Effector memory CD4-positive, alpha-beta T cell (primary cell): ENCODE data around the gene MYPN.

ENCODE experiments used
- DNase-seq, 3 donors: peaks; one replicate each; pipeline ENCODE4 v3.0.0-alpha.2; 2020
- H3K27ac ChIP-seq: 2 replicates; pipeline ENCODE4 v1.7.0; 2013; ENCODE audit warnings: mild to moderate bottlenecking, low read length, moderate library complexity; ENCODE audit not compliant: insufficient read depth, poor library complexity, severe bottlenecking
- H3K27me3 ChIP-seq: replicated peaks from 2 replicates; pipeline ENCODE4 v1.7.0; 2013; ENCODE audit warnings: mild to moderate bottlenecking, low read length; ENCODE audit not compliant: insufficient read depth, control insufficient read depth, poor library complexity, severe bottlenecking
- H3K36me3 ChIP-seq: 2 replicates; pipeline ENCODE4 v1.7.0; 2013; ENCODE audit warnings: mild to moderate bottlenecking, low read length, moderate library complexity; ENCODE audit not compliant: control insufficient read depth, insufficient read depth
- H3K4me1 ChIP-seq: 2 replicates; pipeline ENCODE4 v1.7.0; 2013; ENCODE audit warnings: low read length, mild to moderate bottlenecking; ENCODE audit not compliant: control insufficient read depth, insufficient read depth, poor library complexity, severe bottlenecking
- H3K4me3 ChIP-seq: 2 replicates; pipeline ENCODE4 v1.7.0; 2013; ENCODE audit warnings: low read length, low read depth, mild to moderate bottlenecking; ENCODE audit not compliant: insufficient read depth, poor library complexity, severe bottlenecking
- H3K9me3 ChIP-seq: 2 replicates; pipeline ENCODE4 v1.7.0; 2013; ENCODE audit warnings: mild to moderate bottlenecking, low read length, moderate library complexity; ENCODE audit not compliant: control insufficient read depth

Gene MYPN

DNA sequence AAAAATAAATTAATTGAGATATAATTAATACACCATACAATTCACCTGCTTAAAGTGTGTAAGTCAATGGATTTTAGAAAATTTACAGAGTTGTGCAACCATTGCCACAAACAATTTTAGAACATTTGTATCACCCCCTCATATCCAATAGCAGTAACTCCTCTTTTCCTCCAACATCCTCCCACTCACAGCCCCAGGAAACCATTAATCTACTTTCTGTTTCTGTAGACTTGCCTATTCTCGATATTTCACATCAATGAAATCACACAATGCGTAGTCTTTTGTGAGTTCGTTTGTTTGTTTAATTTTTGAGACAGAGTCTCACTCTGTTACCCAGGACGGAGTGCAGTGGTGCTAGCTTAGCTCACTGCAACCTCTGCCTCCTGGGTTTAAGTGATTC is 20.5 kb upstream of the MYPN start:
- H3K27ac ChIP-seq = no peak overlapping the region
- no peak overlapping the region for H3K4me3 ChIP-seq
- no peaks in the 10 kb centered on the region for H3K27me3 ChIP-seq
- no peak for DNase-seq
- no peaks in the 10 kb centered on the region for H3K4me1 ChIP-seq
- no peaks in the 10 kb centered on the region for H3K9me3 ChIP-seq
- no peaks in the 10 kb centered on the region for H3K36me3 ChIP-seq

DNA sequence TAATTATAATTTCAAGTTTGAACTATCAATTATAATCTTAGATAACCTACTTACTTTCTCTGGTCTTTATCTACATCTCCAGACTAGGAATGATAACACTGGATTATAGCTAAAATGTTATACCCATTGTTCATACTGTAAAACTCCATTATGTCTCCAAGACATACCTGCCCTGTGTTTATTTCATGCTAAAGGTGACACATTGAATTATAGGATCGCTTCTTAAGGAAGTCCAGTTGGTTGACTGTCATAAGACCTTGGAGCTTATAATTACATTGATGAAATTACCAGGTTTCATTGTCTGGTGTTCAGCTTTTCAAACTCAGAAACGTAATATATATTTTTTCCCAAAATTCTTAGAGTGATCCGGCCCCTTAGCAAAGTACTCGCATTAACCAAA is 18.7 kb upstream of the MYPN start:
- no peaks in the 10 kb centered on the region for H3K4me1 ChIP-seq
- no peak overlapping the region for H3K27ac ChIP-seq
- no peaks in the 10 kb centered on the region for H3K27me3 ChIP-seq
- no peak overlapping the region for H3K4me3 ChIP-seq
- H3K9me3 ChIP-seq = no peaks in the 10 kb centered on the region
- DNase-seq = no peak
- H3K36me3 ChIP-seq = no peaks in the 10 kb centered on the region

DNA sequence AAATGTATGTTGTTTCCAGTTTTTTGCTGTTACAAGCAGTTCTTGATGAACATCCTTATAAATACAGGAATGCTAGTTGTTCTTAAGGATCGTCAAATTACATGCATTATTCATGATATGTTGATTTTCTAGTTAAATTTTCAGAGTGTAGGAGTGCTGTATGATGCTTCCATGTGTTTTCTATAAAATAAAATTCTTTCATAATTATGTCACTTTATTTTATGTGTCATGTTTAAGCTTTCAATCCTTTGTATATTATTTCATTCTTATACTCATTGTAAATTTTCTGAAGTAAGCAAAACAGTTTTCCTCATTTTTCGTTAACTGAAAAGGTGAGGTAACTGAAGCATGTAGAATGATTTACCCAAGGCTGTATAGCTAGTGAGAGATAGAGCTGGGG is 16.8 kb upstream of the MYPN start:
- Histone ChIP-seq H3K9me3 (no peaks in the 10 kb centered on the region), H3K27me3 (no peaks in the 10 kb centered on the region), H3K27ac (no peak overlapping the region), H3K4me1 (no peaks in the 10 kb centered on the region), H3K36me3 (no peaks in the 10 kb centered on the region), H3K4me3 (no peak overlapping the region)
- no peak for DNase-seq

DNA sequence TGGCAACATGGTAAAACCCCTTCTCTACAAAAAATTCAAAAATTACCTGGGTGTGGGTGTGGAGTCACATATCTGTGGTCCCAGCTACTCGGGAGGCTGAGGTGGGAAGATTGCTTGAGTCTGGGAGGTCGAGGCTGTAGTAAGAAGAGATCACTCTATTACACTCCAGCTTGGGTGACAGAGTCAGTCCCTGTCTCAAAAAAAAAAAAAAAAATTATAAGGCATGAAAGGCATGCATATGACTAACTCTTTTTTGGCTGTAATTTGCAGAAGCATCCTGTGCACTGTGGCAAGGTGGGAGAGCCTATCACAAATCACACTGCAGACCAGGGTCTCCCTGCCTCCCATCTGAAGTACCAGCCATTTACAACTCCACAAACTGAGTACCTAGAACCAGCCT is 14.1 kb upstream of the MYPN start:
- no peak overlapping the region for H3K27ac ChIP-seq
- no peaks in the 10 kb centered on the region for H3K4me1 ChIP-seq

DNA sequence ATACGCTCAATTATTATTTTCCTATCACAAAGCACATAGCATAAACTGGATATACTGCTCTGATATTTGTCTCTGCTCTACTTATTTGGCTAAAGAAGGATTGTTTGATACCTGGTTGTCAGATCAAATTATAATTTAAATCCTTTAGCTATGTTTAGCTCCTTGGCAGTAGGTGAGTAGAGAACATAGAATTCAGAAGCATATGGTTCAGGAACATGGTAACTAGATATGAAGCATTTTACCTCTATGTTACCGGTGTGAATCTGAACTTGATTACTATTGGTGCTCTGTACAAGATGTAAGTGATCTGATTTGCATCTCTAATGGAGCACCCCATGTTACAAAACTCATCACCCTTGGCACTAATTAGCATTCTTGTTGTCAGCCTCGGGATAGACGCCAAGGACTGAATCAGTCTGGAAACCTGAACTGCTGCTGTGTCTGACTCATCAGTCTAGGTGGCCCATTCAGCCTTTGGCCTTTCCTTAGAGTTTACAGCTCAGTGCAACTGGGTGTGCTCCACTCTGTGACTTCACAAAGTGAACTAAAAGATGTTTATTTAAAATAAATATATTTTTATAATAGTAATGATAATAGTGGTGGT is 12.3 kb upstream of the MYPN start:
- H3K4me1 ChIP-seq = no peaks in the 10 kb centered on the region
- no peaks in the 10 kb centered on the region for H3K9me3 ChIP-seq
- no peak for DNase-seq
- no peak overlapping the region for H3K4me3 ChIP-seq
- H3K27ac ChIP-seq = no peak overlapping the region
- H3K27me3 ChIP-seq = no peaks in the 10 kb centered on the region
- no peaks in the 10 kb centered on the region for H3K36me3 ChIP-seq

More for the DNA sequence above, 14.1 kb upstream of the MYPN start:
- Histone ChIP-seq H3K27me3 (no peaks in the 10 kb centered on the region), H3K9me3 (no peaks in the 10 kb centered on the region), H3K36me3 (no peaks in the 10 kb centered on the region), H3K4me3 (no peak overlapping the region)
- no peak for DNase-seq

DNA sequence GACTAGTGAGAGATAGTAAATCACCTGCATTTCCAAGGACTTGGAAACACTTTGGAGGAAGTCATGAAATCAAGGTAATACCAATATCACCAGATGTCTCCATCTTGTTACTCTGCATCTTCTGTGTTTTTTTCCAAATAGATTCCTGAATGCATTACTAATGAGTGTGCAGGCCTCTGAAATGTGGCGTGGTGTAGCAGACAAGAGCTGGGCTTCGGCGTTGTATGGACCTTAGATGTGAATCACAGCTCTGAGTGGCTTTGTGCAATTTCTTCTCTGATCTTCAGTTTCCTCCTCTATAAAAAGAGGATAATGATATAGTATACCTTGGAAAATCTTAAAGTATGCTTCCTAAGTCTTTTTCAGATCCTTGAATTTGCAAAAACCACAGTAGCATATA is 9.6 kb upstream of the MYPN start:
- no peaks in the 10 kb centered on the region for H3K4me1 ChIP-seq
- H3K27me3 ChIP-seq = no peaks in the 10 kb centered on the region
- H3K4me3 ChIP-seq = no peak overlapping the region
- H3K36me3 ChIP-seq = no peaks in the 10 kb centered on the region
- no peaks in the 10 kb centered on the region for H3K9me3 ChIP-seq
- DNase-seq = no peak
- no peak overlapping the region for H3K27ac ChIP-seq

DNA sequence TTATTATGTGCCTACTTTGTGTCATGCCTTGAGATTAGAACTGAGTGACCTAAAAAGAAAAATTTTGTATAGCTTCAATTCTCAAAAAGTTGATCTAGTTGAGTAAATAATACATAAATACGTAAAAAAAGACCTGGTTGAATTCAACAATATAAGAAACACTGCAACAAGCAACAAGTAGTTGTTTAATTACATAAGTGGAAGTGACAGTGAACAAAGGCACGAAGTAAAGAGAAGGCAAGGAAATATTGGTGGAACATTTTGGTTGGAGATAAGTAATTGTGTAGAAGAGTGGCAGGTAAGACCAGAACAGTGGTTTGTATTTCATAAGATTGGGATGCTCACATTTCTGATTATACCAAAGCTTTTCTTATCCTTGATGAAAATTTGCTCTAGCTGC is 8.2 kb upstream of the MYPN start:
- Histone ChIP-seq H3K4me3 (no peak overlapping the region), H3K4me1 (no peaks in the 10 kb centered on the region), H3K36me3 (no peaks in the 10 kb centered on the region), H3K27ac (no peak overlapping the region), H3K27me3 (no peaks in the 10 kb centered on the region), H3K9me3 (no peaks in the 10 kb centered on the region)
- no peak for DNase-seq

DNA sequence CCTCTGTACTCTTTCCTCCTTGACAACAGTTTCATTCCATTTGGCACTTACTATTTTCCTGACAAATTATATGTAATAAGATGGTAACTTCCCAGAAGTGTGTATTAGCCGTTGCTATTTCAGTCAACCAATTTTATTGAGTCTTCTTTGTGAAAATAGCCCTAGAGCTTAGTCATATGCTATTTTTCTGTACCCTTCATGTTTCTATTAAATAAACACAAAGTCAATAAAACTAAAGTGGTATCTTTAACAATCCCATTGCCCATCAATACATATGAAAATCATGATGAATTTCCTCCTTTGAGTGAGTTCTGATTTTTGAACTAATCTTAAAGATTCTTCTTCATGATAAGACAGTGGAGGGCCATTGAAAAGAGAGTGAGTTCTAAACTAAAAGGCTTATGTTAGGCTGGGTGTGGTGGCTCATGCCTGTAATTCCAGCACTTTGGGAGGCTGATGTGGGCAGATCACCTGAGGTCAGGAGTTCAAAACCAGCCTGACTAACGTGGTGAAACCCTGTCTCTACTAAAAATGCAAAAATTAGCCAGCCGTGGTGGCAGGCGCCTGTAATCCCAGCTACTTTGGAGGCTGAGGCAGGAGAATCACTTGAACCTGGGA is 5.9 kb upstream of the MYPN start:
- Histone ChIP-seq H3K36me3 (no peaks in the 10 kb centered on the region), H3K4me3 (no peak overlapping the region), H3K4me1 (no peaks in the 10 kb centered on the region), H3K27me3 (no peaks in the 10 kb centered on the region), H3K27ac (no peak overlapping the region), H3K9me3 (no peaks in the 10 kb centered on the region)
- no peak for DNase-seq

DNA sequence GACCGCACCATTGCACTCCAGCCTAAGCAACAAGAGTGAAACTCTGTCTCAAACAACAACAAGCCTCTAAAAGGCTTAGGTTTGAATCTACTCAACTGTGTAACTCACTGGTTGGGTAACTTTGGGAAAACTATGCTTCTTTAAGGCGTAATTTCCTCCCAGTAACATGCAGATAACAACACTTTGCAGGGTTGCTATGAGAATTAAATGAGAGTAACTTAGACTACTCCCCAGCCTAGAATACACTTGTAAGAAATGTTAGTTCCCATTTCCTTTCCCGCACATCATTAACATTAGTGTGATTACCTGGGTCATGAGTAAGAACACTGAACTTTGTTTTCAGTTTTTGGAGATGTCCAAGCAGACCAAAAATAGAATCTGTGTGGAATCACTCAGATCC is 5.4 kb upstream of the MYPN start:
- Histone ChIP-seq H3K4me3 (no peak overlapping the region), H3K27ac (no peak overlapping the region), H3K4me1 (no peaks in the 10 kb centered on the region), H3K9me3 (no peaks in the 10 kb centered on the region), H3K36me3 (no peaks in the 10 kb centered on the region), H3K27me3 (no peaks in the 10 kb centered on the region)
- no peak for DNase-seq

DNA sequence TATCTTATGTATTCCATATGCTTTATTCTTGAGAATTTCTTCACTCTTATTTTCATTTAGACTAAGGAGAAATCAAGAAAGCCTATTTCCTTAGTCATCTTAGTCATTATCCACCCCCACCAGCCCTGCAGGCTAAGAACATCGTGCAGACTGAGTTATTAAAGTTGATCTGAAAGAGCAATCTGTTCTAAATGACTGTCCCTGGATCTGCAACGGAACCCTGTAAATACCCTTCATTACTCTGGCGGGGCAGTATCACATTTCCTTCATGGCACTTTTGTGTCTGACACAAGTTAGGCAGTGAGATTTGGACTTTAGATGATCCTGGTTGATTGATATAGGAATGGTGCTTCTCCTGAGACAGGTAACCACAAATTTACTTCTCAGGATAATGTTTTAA is 3.5 kb upstream of the MYPN start:
- Histone ChIP-seq H3K4me3 (no peak overlapping the region), H3K27me3 (no peaks in the 10 kb centered on the region), H3K9me3 (no peaks in the 10 kb centered on the region), H3K27ac (no peak overlapping the region), H3K36me3 (no peaks in the 10 kb centered on the region), H3K4me1 (no peaks in the 10 kb centered on the region)
- DNase-seq = no peak
